HFFc6 (cell line): ENCODE measurements around the gene ERFE. TPM values are rescaled to one million over a fixed set of nuclear protein-coding genes. Genes with fewer than 3 reads are reported as not detected.

ENCODE experiments used
- DNase-seq: peaks from one replicate; pipeline ENCODE4 v3.0.0-alpha.2; 2018
- H3K27ac Mint-ChIP-seq: 2 replicates; pipeline ENCODE4 v1.8.0; 2020; ENCODE audit warnings: mild to moderate bottlenecking, mixed read lengths
- H3K27me3 Mint-ChIP-seq: 2 replicates; pipeline ENCODE4 v1.8.0; 2021; ENCODE audit warnings: mild to moderate bottlenecking, moderate library complexity, mixed read lengths; ENCODE audit not compliant: insufficient read depth
- H3K36me3 Mint-ChIP-seq: 2 replicates; pipeline ENCODE4 v1.8.0; 2021; ENCODE audit warnings: low read depth, mixed read lengths
- H3K4me1 Mint-ChIP-seq: 2 replicates; pipeline ENCODE4 v1.8.0; 2020; ENCODE audit warnings: low read depth, mixed read lengths
- H3K4me3 Mint-ChIP-seq: 2 replicates; pipeline ENCODE4 v1.8.0; 2020; ENCODE audit warnings: mild to moderate bottlenecking, moderate library complexity, mixed read lengths
- H3K9me3 Mint-ChIP-seq: 2 replicates; pipeline ENCODE4 v1.8.0; 2020; ENCODE audit warnings: mild to moderate bottlenecking, mixed read lengths
- CTCF ChIP-seq: fragments of 200-600 bp; sonication (generic); IDR thresholded peaks from 2 replicates; pipeline ENCODE4 v1.5.0; 2021; ENCODE audit warnings: antibody characterized with exemption, mild to moderate bottlenecking
- total RNA-seq, 6 experiments: library from RNA; stranded (reverse); fragmentation: NEBNext Ultra II Directional; extraction: Animal tissue kit (Norgen Biotek cat#: 25700); gene quantifications; 2 replicates in 1 of 6; 3 replicates in 5 of 6; pipeline ENCODE4 v1.2.3, GENCODE V29; 2021

Gene ERFE
- total RNA-seq, 6 experiments from 2014 or later, result 0.19 to 0.46 (median 0.41) TPM; not detected in 1

- Mint-ChIP-seq H3K27ac (no peak overlapping the region), H3K4me3 (no peak overlapping the region), H3K27me3 (peaks cover 31% of the 10 kb centered on the region), H3K4me1 (no peaks in the 10 kb centered on the region), H3K9me3 (no peaks in the 10 kb centered on the region), H3K36me3 (no peaks in the 10 kb centered on the region)
- no peak for DNase-seq
- no peak for TF ChIP-seq CTCF
These were observed 57.9 kb downstream of the ERFE start for GRCh38 chr2:238216651-238217184.

Other genes with a start within 250 kb of the ERFE start
- gene UBE2F, start 192.0 kb upstream of the ERFE start, total RNA-seq, result 10 to 100 TPM; 48.7 to 54.1 (median 51.5) TPM
- 10 to 100 TPM; 11.3 to 16.4 (median 12.3) TPM for gene SCLY, start 98.0 kb upstream of the ERFE start, total RNA-seq
- gene ESPNL, start 58.6 kb upstream of the ERFE start, total RNA-seq, result 1 to 10 TPM; 1.0 to 3.0 (median 2.6) TPM
- gene KLHL30, start 20.3 kb upstream of the ERFE start, total RNA-seq, result under 1 TPM in 4 of 6 experiments, not detected in 2; 0.05 to 0.14 (median 0.12) TPM
- 10 to 100 TPM; 27.3 to 34.3 (median 28.6) TPM for gene ILKAP, start 44.7 kb downstream of the ERFE start, total RNA-seq
- gene HES6, start 81.1 kb downstream of the ERFE start, total RNA-seq, result 1 to 10 TPM in 2 of 6 experiments, under 1 TPM in 4; 0.47 to 1.0 (median 0.82) TPM
- gene PER2, start 129.6 kb downstream of the ERFE start, total RNA-seq, result 1 to 10 TPM; 4.3 to 5.7 (median 4.5) TPM
- gene TRAF3IP1, start 161.5 kb downstream of the ERFE start, total RNA-seq, result 10 to 100 TPM; 15.7 to 21.7 (median 17.6) TPM